ENCODE measurements around the gene IPO13.
A peak's percentile ranks its signal among the peaks of the same experiment; 100 is the strongest.

IPO13 gene

DNA sequence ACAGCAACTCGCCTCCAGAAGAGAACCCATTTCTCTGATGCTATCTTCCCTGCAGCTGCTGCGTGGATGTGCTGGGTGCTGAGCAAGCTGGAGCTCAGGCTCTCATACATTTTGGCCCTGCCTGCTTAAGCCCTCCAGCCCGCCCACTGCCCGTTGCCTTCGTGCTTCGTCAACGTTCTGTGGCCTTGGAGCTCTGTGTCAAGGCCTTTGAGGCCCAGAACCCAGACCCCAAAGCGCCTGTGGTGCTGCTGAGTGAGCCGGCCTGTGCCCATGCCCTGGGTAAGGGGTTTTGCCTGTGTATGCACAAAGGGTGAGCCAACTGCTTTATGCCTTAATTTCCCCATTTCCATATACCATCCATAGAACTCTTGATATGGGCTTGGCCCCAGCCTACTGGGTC, 24.2 kb downstream of the IPO13 start:
- TF ChIP-seq POLR2AphosphoS5 (IDR thresholded peaks at IDR 0.05; ENCODE audit: low read depth, low read length) (no peak), TAF1 (IDR thresholded peaks at IDR 0.05; ENCODE audit: borderline replicate concordance, insufficient read depth, low read length) (no peak), FOXP2 (optimal IDR thresholded peaks at IDR 0.05; ENCODE audit: borderline replicate concordance, extremely low read depth, extremely low read length, insufficient read depth) (no peak), SIN3A (IDR thresholded peaks at IDR 0.05; ENCODE audit: borderline replicate concordance, insufficient read depth, low read length) (no peak)
- TF ChIP-seq, protein P1, sequence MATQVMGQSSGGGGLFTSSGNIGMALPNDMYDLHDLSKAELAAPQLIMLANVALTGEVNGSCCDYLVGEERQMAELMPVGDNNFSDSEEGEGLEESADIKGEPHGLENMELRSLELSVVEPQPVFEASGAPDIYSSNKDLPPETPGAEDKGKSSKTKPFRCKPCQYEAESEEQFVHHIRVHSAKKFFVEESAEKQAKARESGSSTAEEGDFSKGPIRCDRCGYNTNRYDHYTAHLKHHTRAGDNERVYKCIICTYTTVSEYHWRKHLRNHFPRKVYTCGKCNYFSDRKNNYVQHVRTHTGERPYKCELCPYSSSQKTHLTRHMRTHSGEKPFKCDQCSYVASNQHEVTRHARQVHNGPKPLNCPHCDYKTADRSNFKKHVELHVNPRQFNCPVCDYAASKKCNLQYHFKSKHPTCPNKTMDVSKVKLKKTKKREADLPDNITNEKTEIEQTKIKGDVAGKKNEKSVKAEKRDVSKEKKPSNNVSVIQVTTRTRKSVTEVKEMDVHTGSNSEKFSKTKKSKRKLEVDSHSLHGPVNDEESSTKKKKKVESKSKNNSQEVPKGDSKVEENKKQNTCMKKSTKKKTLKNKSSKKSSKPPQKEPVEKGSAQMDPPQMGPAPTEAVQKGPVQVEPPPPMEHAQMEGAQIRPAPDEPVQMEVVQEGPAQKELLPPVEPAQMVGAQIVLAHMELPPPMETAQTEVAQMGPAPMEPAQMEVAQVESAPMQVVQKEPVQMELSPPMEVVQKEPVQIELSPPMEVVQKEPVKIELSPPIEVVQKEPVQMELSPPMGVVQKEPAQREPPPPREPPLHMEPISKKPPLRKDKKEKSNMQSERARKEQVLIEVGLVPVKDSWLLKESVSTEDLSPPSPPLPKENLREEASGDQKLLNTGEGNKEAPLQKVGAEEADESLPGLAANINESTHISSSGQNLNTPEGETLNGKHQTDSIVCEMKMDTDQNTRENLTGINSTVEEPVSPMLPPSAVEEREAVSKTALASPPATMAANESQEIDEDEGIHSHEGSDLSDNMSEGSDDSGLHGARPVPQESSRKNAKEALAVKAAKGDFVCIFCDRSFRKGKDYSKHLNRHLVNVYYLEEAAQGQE (IDR thresholded peaks at IDR 0.05; ENCODE audit: insufficient read depth in 1 of 2, low read depth in 2 of 2, low read length in 2 of 2), result no peak

DNA sequence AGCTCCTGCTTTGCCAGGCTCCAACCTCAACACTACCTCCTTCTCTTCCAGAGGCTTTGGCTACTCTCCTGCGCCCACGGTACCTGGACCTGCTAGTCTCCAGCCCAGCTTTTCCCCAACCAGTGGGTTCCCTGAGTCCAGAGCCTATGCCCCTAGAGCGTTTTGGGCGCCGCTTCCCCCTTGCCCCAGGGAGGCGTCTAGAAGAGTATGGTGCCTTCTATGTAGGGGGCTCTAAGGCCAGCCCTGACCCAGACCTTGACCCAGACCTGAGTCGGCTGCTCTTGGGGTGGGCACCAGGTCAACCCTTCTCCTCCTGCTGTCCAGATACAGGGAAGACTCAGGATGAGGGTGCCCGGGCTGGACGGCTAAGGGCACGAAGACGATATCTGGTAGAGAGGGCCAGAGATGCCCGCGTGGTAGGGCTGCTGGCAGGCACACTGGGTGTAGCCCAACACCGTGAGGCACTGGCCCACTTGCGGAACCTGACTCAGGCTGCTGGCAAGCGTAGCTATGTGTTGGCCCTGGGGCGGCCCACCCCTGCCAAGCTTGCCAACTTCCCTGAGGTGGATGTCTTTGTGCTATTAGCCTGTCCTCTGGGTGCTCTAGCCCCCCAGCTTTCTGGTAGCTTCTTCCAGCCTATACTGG, 24.7 kb downstream of the IPO13 start:
- TF ChIP-seq TAF1 (IDR thresholded peaks at IDR 0.05; ENCODE audit: borderline replicate concordance, insufficient read depth, low read length) (no peak), POLR2AphosphoS5 (IDR thresholded peaks at IDR 0.05; ENCODE audit: low read depth, low read length) (no peak), SIN3A (IDR thresholded peaks at IDR 0.05; ENCODE audit: borderline replicate concordance, insufficient read depth, low read length) (no peak), FOXP2 (optimal IDR thresholded peaks at IDR 0.05; ENCODE audit: borderline replicate concordance, extremely low read depth, extremely low read length, insufficient read depth) (no peak)
- TF ChIP-seq, protein P1 (IDR thresholded peaks at IDR 0.05; ENCODE audit: insufficient read depth in 1 of 2, low read depth in 2 of 2, low read length in 2 of 2), result no peak

DNA sequence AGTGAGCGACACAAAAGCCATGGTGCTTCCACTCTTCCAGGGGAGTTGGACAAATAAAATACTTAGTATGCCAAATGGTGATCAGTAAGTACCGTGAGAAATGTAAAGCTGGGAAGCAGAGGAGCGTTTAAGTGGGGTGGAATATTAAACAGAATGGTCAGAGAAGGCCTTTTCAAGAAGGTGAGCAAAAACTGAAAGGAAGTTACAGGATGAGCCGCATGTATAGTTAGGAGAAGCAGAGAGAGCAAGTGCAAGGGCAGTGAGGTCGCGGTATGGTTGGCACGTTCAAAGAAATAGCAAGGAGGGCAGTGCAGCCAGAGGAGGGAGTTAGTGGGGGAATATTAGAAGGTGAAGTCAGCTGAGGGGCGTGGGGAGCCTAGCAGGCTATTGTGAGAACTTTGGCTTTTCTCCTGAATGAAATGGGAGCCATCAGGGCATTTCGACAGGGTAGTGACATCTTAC, 27.3 kb downstream of the IPO13 start:
- TF ChIP-seq TAF1 (IDR thresholded peaks at IDR 0.05; ENCODE audit: borderline replicate concordance, insufficient read depth, low read length), result no peak
- TF ChIP-seq FOXP2 (optimal IDR thresholded peaks at IDR 0.05; ENCODE audit: borderline replicate concordance, extremely low read depth, extremely low read length, insufficient read depth), result no peak
- no peak for TF ChIP-seq SIN3A (IDR thresholded peaks at IDR 0.05; ENCODE audit: borderline replicate concordance, insufficient read depth, low read length)
- TF ChIP-seq, protein P1 (IDR thresholded peaks at IDR 0.05; ENCODE audit: insufficient read depth in 1 of 2, low read depth in 2 of 2, low read length in 2 of 2), result no peak
- no peak for TF ChIP-seq POLR2AphosphoS5 (IDR thresholded peaks at IDR 0.05; ENCODE audit: low read depth, low read length)

DNA sequence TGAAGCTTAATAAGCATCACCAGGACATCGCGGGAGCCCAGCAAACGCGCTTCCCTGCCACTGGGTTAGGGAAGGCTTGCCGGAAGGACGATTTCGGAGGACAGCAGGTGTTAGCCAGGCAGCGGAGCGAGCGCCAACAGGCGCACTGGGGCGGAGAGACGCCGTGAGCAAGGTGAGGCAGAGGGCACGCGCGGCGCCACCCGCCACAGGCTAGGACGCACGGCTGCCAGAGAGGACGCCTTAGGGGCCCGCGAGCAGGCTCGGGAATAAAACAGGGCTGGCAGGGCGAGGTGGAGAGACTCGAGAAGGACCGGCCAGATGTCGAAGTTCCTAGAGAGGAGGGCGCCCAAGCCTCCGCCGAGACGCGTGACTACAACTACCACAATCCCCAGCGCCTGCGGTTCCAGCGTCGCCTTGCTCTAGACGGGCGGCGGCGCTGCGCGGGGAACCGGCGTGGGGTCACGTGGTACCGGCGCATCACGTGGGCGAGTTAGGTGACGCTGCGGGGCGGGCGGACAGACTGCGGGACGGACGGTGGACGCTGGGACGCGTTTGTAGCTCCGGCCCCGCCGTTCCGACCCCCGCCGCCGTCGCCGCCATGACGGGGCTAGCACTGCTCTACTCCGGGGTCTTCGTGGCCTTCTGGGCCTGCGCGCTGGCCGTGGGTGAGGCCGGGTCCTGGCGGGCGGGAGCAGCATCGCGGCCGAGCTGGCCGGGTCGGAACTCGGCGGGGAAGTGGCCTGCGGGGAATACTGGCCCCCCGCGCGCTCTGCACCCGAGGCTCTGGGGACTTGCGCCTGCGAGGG, 27.9 kb downstream of the IPO13 start, which contains the start of gene ATP6V0B:
TSS of gene ATP6V0B (plus strand) at position 518 of the 806 bp plus-strand sequence. CDS start at position 599, 81 bp downstream.
- TF ChIP-seq FOXP2 (optimal IDR thresholded peaks at IDR 0.05; ENCODE audit: borderline replicate concordance, extremely low read depth, extremely low read length, insufficient read depth) (peak; percentile 88), TAF1 (IDR thresholded peaks at IDR 0.05; ENCODE audit: borderline replicate concordance, insufficient read depth, low read length) (peak; percentile 48; the same call in 1 of the 2 replicates), SIN3A (IDR thresholded peaks at IDR 0.05; ENCODE audit: borderline replicate concordance, insufficient read depth, low read length) (0 out of 2 replicates have a peak, but pooled peaks have one; percentile 50), POLR2AphosphoS5 (IDR thresholded peaks at IDR 0.05; ENCODE audit: low read depth, low read length) (peak; percentile 70)
- TF ChIP-seq, protein P1 (IDR thresholded peaks at IDR 0.05; ENCODE audit: insufficient read depth in 1 of 2, low read depth in 2 of 2, low read length in 2 of 2), result 0 out of 4 replicates have a peak, but pooled peaks have one; percentile 5
